ENCODE measurements around the gene IFIT2. TPM values are rescaled to one million over a fixed set of nuclear protein-coding genes. Genes with fewer than 3 reads are reported as not detected.

IFIT2 gene
- total RNA-seq, 6 experiments from 2014 or later, result 8.7 to 14.1 (median 13.0) TPM

- no peak for DNase-seq
- H3K4me3 Mint-ChIP-seq, result no peak overlapping the region; the same call in 1 of the 2 replicates
- peak overlapping the region; percentile 30; the same call in 1 of the 2 replicates for H3K27ac Mint-ChIP-seq
- no peak for TF ChIP-seq CTCF (IDR thresholded peaks at IDR 0.05)
- peaks cover 6% of the 10 kb centered on the region for H3K36me3 Mint-ChIP-seq (ENCODE audit: low read depth)
- H3K27me3 Mint-ChIP-seq (ENCODE audit: insufficient read depth), result no peaks in the 10 kb centered on the region
- H3K4me1 Mint-ChIP-seq (ENCODE audit: low read depth), result peaks cover 49% of the 10 kb centered on the region
- H3K9me3 Mint-ChIP-seq, result 0 out of 2 replicates have a peak, but pooled peaks cover 5% of the 10 kb centered on the region
Observed at GRCh38 chr10:89294721-89295239, 7.1 kb upstream of the IFIT2 start.

- no peak for TF ChIP-seq CTCF (IDR thresholded peaks at IDR 0.05)
- H3K27ac Mint-ChIP-seq, result peak overlapping the region; percentile 87
Observed at GRCh38 chr10:89295597-89295996, 6.2 kb upstream of the IFIT2 start.

GRCh38 chr10:89296220-89296648 lies 5.6 kb upstream of the IFIT2 start:
- TF ChIP-seq CTCF (IDR thresholded peaks at IDR 0.05), result no peak

More at GRCh38 chr10:89295597-89295996, 6.2 kb upstream of the IFIT2 start:
- Mint-ChIP-seq H3K36me3 (ENCODE audit: low read depth) (peaks cover 6% of the 10 kb centered on the region), H3K27me3 (ENCODE audit: insufficient read depth) (no peaks in the 10 kb centered on the region), H3K4me1 (ENCODE audit: low read depth) (peaks cover 52% of the 10 kb centered on the region), H3K4me3 (peak overlapping the region; percentile 17; the same call in 1 of the 2 replicates), H3K9me3 (0 out of 2 replicates have a peak, but pooled peaks cover 5% of the 10 kb centered on the region)
- DNase-seq, result peak; percentile 63

GRCh38 chr10:89297356-89297755 lies 4.5 kb upstream of the IFIT2 start:
- H3K4me3 Mint-ChIP-seq, result no peak overlapping the region
- 0 out of 2 replicates have a peak, but pooled peaks cover 5% of the 10 kb centered on the region for H3K9me3 Mint-ChIP-seq
- no peaks in the 10 kb centered on the region for H3K27me3 Mint-ChIP-seq (ENCODE audit: insufficient read depth)
- peaks cover 6% of the 10 kb centered on the region for H3K36me3 Mint-ChIP-seq (ENCODE audit: low read depth)
- no peak overlapping the region for H3K27ac Mint-ChIP-seq
- no peak for DNase-seq
- no peak for TF ChIP-seq CTCF (IDR thresholded peaks at IDR 0.05)
- peaks cover 69% of the 10 kb centered on the region for H3K4me1 Mint-ChIP-seq (ENCODE audit: low read depth)

More at GRCh38 chr10:89296220-89296648, 5.6 kb upstream of the IFIT2 start:
- Mint-ChIP-seq H3K36me3 (ENCODE audit: low read depth) (peaks cover 6% of the 10 kb centered on the region), H3K4me1 (ENCODE audit: low read depth) (peaks cover 58% of the 10 kb centered on the region), H3K4me3 (peak overlapping the region; percentile 17), H3K9me3 (0 out of 2 replicates have a peak, but pooled peaks cover 5% of the 10 kb centered on the region), H3K27me3 (ENCODE audit: insufficient read depth) (no peaks in the 10 kb centered on the region), H3K27ac (peak overlapping the region; percentile 87)
- peak; percentile 41 for DNase-seq

- Mint-ChIP-seq H3K4me1 (ENCODE audit: low read depth) (peaks cover 73% of the 10 kb centered on the region), H3K27me3 (ENCODE audit: insufficient read depth) (no peaks in the 10 kb centered on the region), H3K4me3 (no peak overlapping the region), H3K36me3 (ENCODE audit: low read depth) (peaks cover 6% of the 10 kb centered on the region), H3K27ac (no peak overlapping the region), H3K9me3 (0 out of 2 replicates have a peak, but pooled peaks cover 5% of the 10 kb centered on the region)
- TF ChIP-seq CTCF (IDR thresholded peaks at IDR 0.05), result no peak
- DNase-seq, result no peak
Observed at GRCh38 chr10:89297791-89298190, 4.1 kb upstream of the IFIT2 start.
